Epithelial cell of proximal tubule (primary cell): ENCODE data around the gene GATA5. TPM values are rescaled to one million over a fixed set of nuclear protein-coding genes. Genes with fewer than 3 reads are reported as not detected.

Experiments used
- DNase-seq: peaks from one replicate; pipeline ENCODE4 v3.0.0-alpha.2; 2011; ENCODE audit warnings: low read depth
- H3K4me3 ChIP-seq: 2 replicates; pipeline ENCODE4 v1.5.1; 2011; ENCODE audit warnings: low read depth, mild to moderate bottlenecking, low read length
- total RNA-seq: library from RNA; depleted of rRNA; stranded (reverse); fragments of >200 nt; gene quantifications from 2 replicates; pipeline ENCODE4 v1.2.3, GENCODE V29; 2015
- TF ChIP-seq, protein P1 (sequence below): conservative IDR thresholded peaks from 2 replicates; pipeline ENCODE4 v1.5.1; 2012; ENCODE audit warnings: low read depth, mild to moderate bottlenecking, low read length

Gene GATA5
- total RNA-seq, 1 donor from 2014 or later = not detected

- no peak for DNase-seq
- TF ChIP-seq, protein P1, sequence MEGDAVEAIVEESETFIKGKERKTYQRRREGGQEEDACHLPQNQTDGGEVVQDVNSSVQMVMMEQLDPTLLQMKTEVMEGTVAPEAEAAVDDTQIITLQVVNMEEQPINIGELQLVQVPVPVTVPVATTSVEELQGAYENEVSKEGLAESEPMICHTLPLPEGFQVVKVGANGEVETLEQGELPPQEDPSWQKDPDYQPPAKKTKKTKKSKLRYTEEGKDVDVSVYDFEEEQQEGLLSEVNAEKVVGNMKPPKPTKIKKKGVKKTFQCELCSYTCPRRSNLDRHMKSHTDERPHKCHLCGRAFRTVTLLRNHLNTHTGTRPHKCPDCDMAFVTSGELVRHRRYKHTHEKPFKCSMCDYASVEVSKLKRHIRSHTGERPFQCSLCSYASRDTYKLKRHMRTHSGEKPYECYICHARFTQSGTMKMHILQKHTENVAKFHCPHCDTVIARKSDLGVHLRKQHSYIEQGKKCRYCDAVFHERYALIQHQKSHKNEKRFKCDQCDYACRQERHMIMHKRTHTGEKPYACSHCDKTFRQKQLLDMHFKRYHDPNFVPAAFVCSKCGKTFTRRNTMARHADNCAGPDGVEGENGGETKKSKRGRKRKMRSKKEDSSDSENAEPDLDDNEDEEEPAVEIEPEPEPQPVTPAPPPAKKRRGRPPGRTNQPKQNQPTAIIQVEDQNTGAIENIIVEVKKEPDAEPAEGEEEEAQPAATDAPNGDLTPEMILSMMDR = no peak
- no peak overlapping the region for H3K4me3 ChIP-seq
Observed at GRCh38 chr20:62454904-62455636, 20.7 kb downstream of the GATA5 start.

DNA sequence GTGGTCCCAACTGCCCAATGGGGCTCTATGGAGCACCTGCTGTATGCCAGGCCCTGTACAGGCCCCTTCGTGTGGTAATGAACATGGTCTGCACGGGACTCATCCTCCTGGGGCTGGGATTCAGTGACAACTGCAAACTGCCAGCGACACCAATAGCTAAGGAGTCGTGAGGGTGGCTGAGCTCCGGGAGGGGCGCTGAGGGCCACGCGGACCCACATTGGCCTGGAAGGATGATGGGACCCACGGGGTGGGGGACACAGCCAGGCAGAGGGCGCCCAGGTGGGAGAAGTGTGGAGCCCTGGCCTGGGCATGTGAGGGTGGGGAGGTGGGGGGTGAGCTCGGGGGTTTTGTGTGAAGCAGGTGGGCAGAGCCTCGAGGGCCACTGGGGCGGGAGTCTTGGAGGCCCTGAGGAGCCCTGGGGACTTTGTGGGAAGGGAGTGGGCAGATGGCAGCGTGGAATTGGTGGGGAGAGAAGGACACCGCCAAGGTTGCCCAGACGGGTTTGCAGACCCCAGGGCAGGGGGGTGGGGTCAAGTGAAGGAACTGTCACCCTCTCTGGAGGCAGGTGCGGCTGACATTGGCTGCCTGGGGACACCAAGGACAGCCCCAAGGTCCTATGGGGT, 22.5 kb downstream of the GATA5 start:
- TF ChIP-seq, protein P1 = no peak
- DNase-seq = no peak
- no peak overlapping the region for H3K4me3 ChIP-seq

- no peak overlapping the region for H3K4me3 ChIP-seq
- no peak for DNase-seq
- TF ChIP-seq, protein P1 = no peak
Observed at GRCh38 chr20:62452475-62453095, 23.2 kb downstream of the GATA5 start.

DNA sequence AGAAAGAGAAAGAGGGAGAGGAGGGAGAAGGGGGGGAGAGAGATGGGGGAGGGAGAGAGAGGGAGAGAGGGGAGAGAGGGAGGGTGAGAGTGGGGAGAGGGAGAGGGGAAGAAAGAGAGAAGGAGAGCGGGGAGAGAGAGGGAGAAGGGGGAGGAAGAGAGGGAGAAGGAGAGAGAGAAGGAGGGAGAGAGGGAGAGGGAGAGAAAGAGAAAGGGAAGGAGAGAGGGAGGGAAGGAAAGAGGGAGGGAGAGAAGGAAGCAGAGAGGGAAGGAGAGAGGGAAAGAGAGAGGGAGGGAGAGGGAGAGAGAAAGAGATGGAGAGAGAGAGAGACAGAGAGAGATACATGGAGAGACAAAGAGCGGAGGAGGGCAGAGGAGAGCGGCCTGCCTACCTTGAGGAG, 23.8 kb downstream of the GATA5 start:
- H3K4me3 ChIP-seq = no peak overlapping the region
- TF ChIP-seq, protein P1 = no peak
- no peak for DNase-seq

GRCh38 chr20:62451156-62451767, 24.5 kb downstream of the GATA5 start:
- DNase-seq = no peak
- H3K4me3 ChIP-seq = no peak overlapping the region
- TF ChIP-seq, protein P1 = no peak

GRCh38 chr20:62449951-62450691, 25.7 kb downstream of the GATA5 start:
- TF ChIP-seq, protein P1 = peak; percentile 43
- H3K4me3 ChIP-seq = no peak overlapping the region
- no peak for DNase-seq
